HepG2 (cell line): ENCODE data around the gene OBI1. TPM values are rescaled to one million over a fixed set of nuclear protein-coding genes. Genes with fewer than 3 reads are reported as not detected.

Experiments
- ATAC-seq: fragments of 200-7000 bp; cut with Tn5 transposase; 3 replicates; pipeline ENCODE4 v1.9.1; 2020; ENCODE audit warnings: mild to moderate bottlenecking, moderate library complexity
- BruUV-seq: library from RNA; stranded (reverse); fragments of 400-500 nt; replicated peaks from 2 replicates; lab custom pipeline; 2021; lab: Mats Ljungman, UMichigan
- CTCF ChIA-PET: fragments of 300-600 bp; formaldehyde crosslinking; extraction: SDS; loops from one replicate; lab custom pipeline; 2021; ENCODE audit warnings: low total read pairs, inconsistent platforms, low intra/inter-chr PET ratio; lab: Yijun Ruan, JAX
- POLR2A ChIA-PET: fragments of 350-600 bp; sonication (Branson Sonifier 250); formaldehyde crosslinking; loops from one replicate; lab custom pipeline; 2020; ENCODE audit warnings: antibody characterized with exemption, inconsistent platforms; lab: Yijun Ruan, JAX
- DNase-seq: peaks from one replicate; pipeline ENCODE4 v3.0.0-alpha.2; 2015; ENCODE audit warnings: low spot score
- FAIRE-seq: peaks from 3 replicates; lab custom pipeline; 2011; peaks lifted over from hg19 to GRCh38; lab: Jason Lieb, UNC
- H2AFZ ChIP-seq: one replicate; pipeline ENCODE4 v1.6.1; 2011; ENCODE audit warnings: low read length, inconsistent platforms
- H3K27ac ChIP-seq: fragments of 300-600 bp; 3 replicates; pipeline ENCODE4 v1.8.0; 2011; ENCODE audit warnings: mixed run types, mild to moderate bottlenecking, mixed read lengths, low read length, inconsistent platforms; ENCODE audit not compliant: insufficient read depth; ENCODE audit errors: extremely low read length
- H3K27me3 ChIP-seq, 2 experiments: fragments of 200-600 bp in 1 of 2; 2 replicates in 1 of 2; 3 replicates in 1 of 2; pipeline versions ENCODE4 v1.6.0 to v1.8.0; 2011; ENCODE audit warnings: low read length in 2 of 2, mild to moderate bottlenecking in 2 of 2, moderate library complexity in 2 of 2, inconsistent platforms in 1 of 2; ENCODE audit not compliant: insufficient read depth in 2 of 2, control insufficient read depth in 1 of 2
- H3K36me3 ChIP-seq, 2 experiments: fragments of 200-600 bp in 1 of 2; replicated peaks in 1 of 2; 2 replicates in 1 of 2; 3 replicates in 1 of 2; pipeline versions ENCODE4 v1.5.1 to v1.8.0; 2011; ENCODE audit warnings: low read length in 2 of 2, inconsistent platforms in 1 of 2; ENCODE audit not compliant: insufficient read depth in 2 of 2, control insufficient read depth in 1 of 2
- H3K4me1 ChIP-seq: 2 replicates; pipeline ENCODE4 v1.5.1; 2012; ENCODE audit warnings: low read length, inconsistent platforms; ENCODE audit not compliant: insufficient read depth
- H3K4me2 ChIP-seq: 2 replicates; pipeline ENCODE4 v1.6.0; 2011; ENCODE audit warnings: low read depth, low read length, inconsistent platforms
- H3K4me3 ChIP-seq, 3 experiments: fragments of 200-600 bp in 1 of 3; sonication (generic), shearing (Covaris generic) in 1 of 3; replicated peaks in 1 of 3; 2 replicates each; pipeline ENCODE4 v1.5.1; 2011 to 2016; ENCODE audit warnings: low read length in 3 of 3, inconsistent platforms in 2 of 3, low read depth in 2 of 3, mild to moderate bottlenecking in 2 of 3, control low read depth in 1 of 3, mixed read lengths in 1 of 3; ENCODE audit not compliant: insufficient read depth in 1 of 3
- H3K79me2 ChIP-seq: one replicate; pipeline ENCODE4 v1.6.1; 2011; ENCODE audit warnings: low read length, inconsistent platforms; ENCODE audit not compliant: insufficient read depth
- H3K9ac ChIP-seq: 2 replicates; pipeline ENCODE4 v1.6.0; 2011; ENCODE audit warnings: mild to moderate bottlenecking, low read depth, low read length, inconsistent platforms; ENCODE audit not compliant: insufficient read depth
- H3K9me3 ChIP-seq: 2 replicates; pipeline ENCODE4 v1.5.1; 2012; ENCODE audit warnings: mild to moderate bottlenecking, low read length
- H4K20me1 ChIP-seq: 2 replicates; pipeline ENCODE4 v1.6.0; 2011; ENCODE audit warnings: inconsistent platforms, mild to moderate bottlenecking, low read length, moderate library complexity; ENCODE audit not compliant: insufficient read depth
- ARID5B ChIP-seq: IDR thresholded peaks from 2 replicates; pipeline ENCODE4 v1.4.0; 2020; ENCODE audit warnings: mild to moderate bottlenecking, missing genetic modification reagents
- ARNT ChIP-seq: fragments of 450-650 bp; IDR thresholded peaks from 2 replicates; pipeline ENCODE4 v1.6.1; 2017
- CREB1 ChIP-seq, 2 experiments: fragments of 450-650 bp in 1 of 2; IDR thresholded peaks; 2 replicates each; pipeline ENCODE4 v1.6.1; 2016 to 2017; ENCODE audit warnings: control low read depth in 1 of 2, mild to moderate bottlenecking in 1 of 2, missing compliant biosample characterization in 1 of 2, missing genetic modification characterization in 1 of 2
- HCFC1 ChIP-seq: fragments of 150-350 bp; IDR thresholded peaks from 2 replicates; pipeline ENCODE4 v1.6.1; 2014; ENCODE audit warnings: low read depth, low read length
- HNRNPK ChIP-seq: fragments of 200-400 bp; formaldehyde crosslinking; IDR thresholded peaks from 2 replicates; pipeline ENCODE4 v1.6.1; 2018; ENCODE audit warnings: low read length, low read depth, moderate library complexity, mild to moderate bottlenecking; ENCODE audit not compliant: poor library complexity, severe bottlenecking
- MZF1 ChIP-seq: sonication (generic); formaldehyde crosslinking; IDR thresholded peaks from 2 replicates; pipeline ENCODE4 v1.8.1; 2023; ENCODE audit warnings: mild to moderate bottlenecking, missing genetic modification reagents, borderline replicate concordance
- SETDB1 ChIP-seq: sonication (generic); formaldehyde crosslinking; IDR thresholded peaks from 2 replicates; pipeline ENCODE4 v1.5.1; 2020; ENCODE audit warnings: missing genetic modification reagents, mild to moderate bottlenecking, borderline replicate concordance
- TBP ChIP-seq: sonication (generic); formaldehyde crosslinking; IDR thresholded peaks from 2 replicates; pipeline ENCODE4 v1.5.0; 2020; ENCODE audit warnings: missing genetic modification reagents
- ZNF281 ChIP-seq: sonication (generic); formaldehyde crosslinking; IDR thresholded peaks from 2 replicates; pipeline ENCODE4 v1.4.0; 2020; ENCODE audit warnings: missing genetic modification reagents, borderline replicate concordance
- ZNF652 ChIP-seq: IDR thresholded peaks from 2 replicates; pipeline ENCODE4 v1.6.1; 2016; ENCODE audit warnings: low read depth, borderline replicate concordance
- WGBS: methylation state at CpG from one replicate; pipeline ENCODE4 v1.1.6; 2017; ENCODE audit warnings: low lambda C conversion rate; 5-methylcytosine and 5-hydroxymethylcytosine counted together
- in situ Hi-C: cut with HindIII; loops from 2 replicates; pipeline ENCODE4 v1.10.0; 2017; ENCODE audit warnings: low pct_unique_long_range_greater_than_20kb; ENCODE audit not compliant: extremely low pct_ligation_motif_present
- intact Hi-C: fragments of 100-400 bp; cut with micrococcal nuclease; formaldehyde crosslinking; loops from one replicate; pipeline ENCODE4 v1.10.0; 2022; ENCODE audit not compliant: unreplicated experiment
- polyA plus RNA-seq, 8 experiments: library from polyadenylated mRNA; depleted of rRNA in 3 of 8; stranded (reverse) in 7 of 8; unstranded in 1 of 8; fragments of >200 nt; fragmentation: Illumina TruSeq in 4 of 8; extraction: Trizol in 4 of 8; gene quantifications; 2 replicates each; pipeline versions ENCODE4 v1.2.1 to v1.2.3, GENCODE V29; 2011 to 2016; ENCODE audit warnings: low read depth in 4 of 8, missing spikeins in 1 of 8, mixed read lengths in 1 of 8; ENCODE audit not compliant: insufficient read depth in 1 of 8
- total RNA-seq, 5 experiments: library from RNA; depleted of rRNA; stranded (reverse); fragments of >200 nt; fragmentation: Illumina TruSeq; extraction: Trizol; gene quantifications; 2 replicates each; pipeline ENCODE4 v1.2.3, GENCODE V29; 2016; ENCODE audit warnings: low read depth in 1 of 5

The OBI1 gene
- total and polyA plus RNA-seq, 2 of the 13 experiments (the other 11 are each of a cell fraction or from before 2014, with no cell fraction given) = 7.8 to 23.5 TPM

GRCh38 chr13:78606471-78607408 is 52.2 kb downstream of the OBI1 start:
- peaks cover 46% of the 10 kb centered on the region for H3K4me1 ChIP-seq
- DNase-seq (no peak), FAIRE-seq (no peak), ATAC-seq (no peak)
- H3K27ac ChIP-seq = no peak overlapping the region
- CTCF ChIA-PET = no interaction called here
- no peaks in the 10 kb centered on the region for H3K9me3 ChIP-seq
- H4K20me1 ChIP-seq = no peaks in the 10 kb centered on the region; the same call in 1 of the 2 replicates
- TF ChIP-seq ZNF281 (CRISPR knock-in tag) = no peak
- TF ChIP-seq HCFC1 = no peak
- TF ChIP-seq ARNT = no peak
- no peak for TF ChIP-seq TBP (CRISPR knock-in tag)
- no peak for TF ChIP-seq ZNF652 (CRISPR knock-in tag)
- TF ChIP-seq CREB1 (IDR thresholded peaks at IDR 0.05) = no peak
- TF ChIP-seq CREB1 (CRISPR knock-in tag; IDR thresholded peaks at IDR 0.05) = no peak
- no peak for TF ChIP-seq HNRNPK
- TF ChIP-seq MZF1 (CRISPR knock-in tag) = no peak
- no peak for TF ChIP-seq ARID5B (CRISPR knock-in tag)
- no peak for TF ChIP-seq SETDB1 (CRISPR knock-in tag)
- WGBS = 51% methylated on average over 18 of the region's 30 CpGs
- BruUV-seq = no TSS peak
- in situ Hi-C loops (no loop called here), intact Hi-C loops (no loop called here)
- H3K36me3 ChIP-seq = no peaks in the 10 kb centered on the region
- H2AFZ ChIP-seq = no peak overlapping the region
- no peak overlapping the region for H3K9ac ChIP-seq
- no peak overlapping the region for H3K4me2 ChIP-seq
- POLR2A ChIA-PET = no interaction called here
- H3K79me2 ChIP-seq = no peaks in the 10 kb centered on the region
- H3K4me3 ChIP-seq = no peak overlapping the region
- H3K27me3 ChIP-seq = peaks cover 3 to 77% of the 10 kb centered on the region in 2 experiments
